H9 (cell line): Measurements from ENCODE around the gene CTRL. TPM values are rescaled to one million over a fixed set of nuclear protein-coding genes. Genes with fewer than 3 reads are reported as not detected.
"Not testable (repeated sequence)": the region's sequence is repeated elsewhere in the genome, so short reads cannot be mapped to it uniquely, and the experiment has no call there.

Source experiments
- DNase-seq: peaks from one replicate; pipeline ENCODE4 v3.0.0-alpha.2; 2017
- H2AFZ ChIP-seq: one replicate; pipeline ENCODE4 v1.6.1; 2013; ENCODE audit warnings: mild to moderate bottlenecking, low read length, control low read depth, moderate library complexity
- H2AK5ac ChIP-seq: 2 replicates; pipeline ENCODE4 v1.6.1; 2013; ENCODE audit warnings: low read length, control low read depth, mixed read lengths; ENCODE audit not compliant: insufficient read length
- H2BK120ac ChIP-seq: one replicate; pipeline ENCODE4 v1.6.1; 2013; ENCODE audit warnings: low read depth, mild to moderate bottlenecking, low read length, control low read depth, inconsistent platforms; ENCODE audit not compliant: poor library complexity, severe bottlenecking
- H2BK12ac ChIP-seq: 2 replicates; pipeline ENCODE4 v1.6.1; 2013; ENCODE audit warnings: low read length, control low read depth, mixed read lengths, low read depth; ENCODE audit not compliant: insufficient read length
- H2BK15ac ChIP-seq: 2 replicates; pipeline ENCODE4 v1.6.1; 2013; ENCODE audit warnings: low read depth, low read length, control low read depth
- H2BK20ac ChIP-seq: one replicate; pipeline ENCODE4 v1.6.1; 2013; ENCODE audit warnings: low read depth, mild to moderate bottlenecking, low read length, control low read depth, inconsistent platforms; ENCODE audit not compliant: poor library complexity, severe bottlenecking
- H2BK5ac ChIP-seq: 2 replicates; pipeline ENCODE4 v1.6.1; 2013; ENCODE audit warnings: low read length, control low read depth, mixed read lengths; ENCODE audit not compliant: insufficient read length
- H3K14ac ChIP-seq: 2 replicates; pipeline ENCODE4 v1.6.1; 2013; ENCODE audit warnings: low read length, control low read depth; ENCODE audit not compliant: insufficient read depth
- H3K18ac ChIP-seq: 2 replicates; pipeline ENCODE4 v1.6.1; 2013; ENCODE audit warnings: low read depth, mild to moderate bottlenecking, mixed read lengths, low read length, control low read depth; ENCODE audit not compliant: insufficient read length
- H3K23ac ChIP-seq: 2 replicates; pipeline ENCODE4 v1.6.1; 2013; ENCODE audit warnings: low read length, control low read depth, mixed read lengths, low read depth; ENCODE audit not compliant: insufficient read length
- H3K23me2 ChIP-seq: 2 replicates; pipeline ENCODE4 v1.6.1; 2013; ENCODE audit warnings: low read depth, mild to moderate bottlenecking, mixed read lengths, low read length, control low read depth; ENCODE audit not compliant: insufficient read length, poor library complexity, severe bottlenecking
- H3K27ac ChIP-seq: 2 replicates; pipeline ENCODE4 v1.5.1; 2013; ENCODE audit warnings: low read length, control low read depth, mixed read lengths, low read depth; ENCODE audit not compliant: insufficient read length
- H3K27me3 ChIP-seq: 2 replicates; pipeline ENCODE4 v1.6.1; 2013; ENCODE audit warnings: low read length, control low read depth, inconsistent platforms; ENCODE audit not compliant: insufficient read depth
- H3K4ac ChIP-seq: 2 replicates; pipeline ENCODE4 v1.6.1; 2013; ENCODE audit warnings: low read depth, mild to moderate bottlenecking, control low read depth, inconsistent platforms, low read length, moderate library complexity
- H3K4me1 ChIP-seq: 2 replicates; pipeline ENCODE4 v1.6.1; 2013; ENCODE audit warnings: low read length, control low read depth, inconsistent platforms; ENCODE audit not compliant: insufficient read depth
- H3K4me2 ChIP-seq: 2 replicates; pipeline ENCODE4 v1.6.1; 2013; ENCODE audit warnings: low read length, control low read depth, mixed read lengths; ENCODE audit not compliant: insufficient read length, insufficient read depth
- H3K56ac ChIP-seq: 2 replicates; pipeline ENCODE4 v1.6.1; 2013; ENCODE audit warnings: low read depth, mild to moderate bottlenecking, mixed read lengths, low read length, control low read depth; ENCODE audit not compliant: insufficient read length
- H3K79me1 ChIP-seq: 2 replicates; pipeline ENCODE4 v1.6.1; 2013; ENCODE audit warnings: low read depth, mild to moderate bottlenecking, moderate library complexity, low read length, control low read depth, inconsistent platforms; ENCODE audit not compliant: insufficient read depth, poor library complexity, severe bottlenecking
- H3K79me2 ChIP-seq: 2 replicates; pipeline ENCODE4 v1.6.1; 2013; ENCODE audit warnings: low read length, control low read depth, inconsistent platforms; ENCODE audit not compliant: insufficient read depth
- H3K9ac ChIP-seq: 2 replicates; pipeline ENCODE4 v1.6.1; 2013; ENCODE audit warnings: low read length, control low read depth, mixed read lengths; ENCODE audit not compliant: insufficient read length; ENCODE audit errors: extremely low read depth
- H3K9me3 ChIP-seq: one replicate; pipeline ENCODE4 v1.6.1; 2013; ENCODE audit warnings: low read depth, low read length, inconsistent platforms; ENCODE audit not compliant: control insufficient read depth
- H3T11ph ChIP-seq: one replicate; pipeline ENCODE4 v1.6.1; 2013; ENCODE audit warnings: mild to moderate bottlenecking, low read length, control low read depth, inconsistent platforms
- H4K20me1 ChIP-seq: one replicate; pipeline ENCODE4 v1.6.1; 2013; ENCODE audit not compliant: control insufficient read depth, insufficient read length, insufficient read depth
- H4K5ac ChIP-seq: 2 replicates; pipeline ENCODE4 v1.6.1; 2013; ENCODE audit warnings: low read depth, mild to moderate bottlenecking, mixed read lengths, low read length, control low read depth; ENCODE audit not compliant: insufficient read length
- H4K8ac ChIP-seq: replicated peaks from 2 replicates; pipeline ENCODE4 v1.6.1; 2013; ENCODE audit warnings: low read length, control low read depth, mixed read lengths, low read depth; ENCODE audit not compliant: insufficient read length
- H4K91ac ChIP-seq: 2 replicates; pipeline ENCODE4 v1.6.1; 2013; ENCODE audit warnings: low read depth, mild to moderate bottlenecking, moderate library complexity, mixed read lengths, low read length, control low read depth; ENCODE audit not compliant: insufficient read length
- H3K27ac Mint-ChIP-seq, 3 experiments: 2 replicates in 2 of 3; 3 replicates in 1 of 3; pipeline ENCODE4 v1.8.0; 2020 to 2021; ENCODE audit warnings: mixed read lengths in 3 of 3, mild to moderate bottlenecking in 1 of 3, moderate library complexity in 1 of 3
- H3K27me3 Mint-ChIP-seq: 2 replicates; pipeline ENCODE4 v1.8.0; 2021; ENCODE audit warnings: low read depth, mild to moderate bottlenecking, moderate library complexity, mixed read lengths
- H3K36me3 Mint-ChIP-seq, 3 experiments: 2 replicates in 2 of 3; 3 replicates in 1 of 3; pipeline ENCODE4 v1.8.0; 2020 to 2021; ENCODE audit warnings: low read depth in 3 of 3, mixed read lengths in 3 of 3; ENCODE audit not compliant: insufficient read depth in 1 of 3
- H3K4me1 Mint-ChIP-seq, 2 experiments: 2 replicates each; pipeline ENCODE4 v1.8.0; 2020; ENCODE audit warnings: mixed read lengths in 2 of 2
- H3K4me3 Mint-ChIP-seq, 2 experiments: 2 replicates in 1 of 2; 3 replicates in 1 of 2; pipeline ENCODE4 v1.8.0; 2020 to 2021; ENCODE audit warnings: mild to moderate bottlenecking in 2 of 2, mixed read lengths in 2 of 2, moderate library complexity in 1 of 2
- H3K9me3 Mint-ChIP-seq, 2 experiments: 2 replicates in 1 of 2; 3 replicates in 1 of 2; pipeline ENCODE4 v1.8.0; 2020; ENCODE audit warnings: mild to moderate bottlenecking in 2 of 2, mixed read lengths in 2 of 2, moderate library complexity in 1 of 2
- WGBS: extraction: QIAGEN DNeasy Blood & Tissue Kit; methylation state at CpG from one replicate; pipeline ENCODE4 v1.1.7; 2013; ENCODE audit warnings: missing lambda C conversion rate, low lambda C conversion rate, mixed read lengths; ENCODE audit not compliant: insufficient read length; ENCODE audit errors: extremely low coverage; 5-methylcytosine and 5-hydroxymethylcytosine counted together
- total RNA-seq: library from RNA; stranded (reverse); gene quantifications from 2 replicates; pipeline ENCODE4 v1.2.1, GENCODE V29; 2021
- TF ChIP-seq, protein P1 (sequence below): fragments of 200-600 bp; sonication (generic); conservative IDR thresholded peaks from 3 replicates; pipeline ENCODE4 v1.8.0; 2021; ENCODE audit warnings: antibody characterized with exemption, mild to moderate bottlenecking

CTRL gene
- total RNA-seq, 1 experiment from 2014 or later: 2.7 TPM

DNA sequence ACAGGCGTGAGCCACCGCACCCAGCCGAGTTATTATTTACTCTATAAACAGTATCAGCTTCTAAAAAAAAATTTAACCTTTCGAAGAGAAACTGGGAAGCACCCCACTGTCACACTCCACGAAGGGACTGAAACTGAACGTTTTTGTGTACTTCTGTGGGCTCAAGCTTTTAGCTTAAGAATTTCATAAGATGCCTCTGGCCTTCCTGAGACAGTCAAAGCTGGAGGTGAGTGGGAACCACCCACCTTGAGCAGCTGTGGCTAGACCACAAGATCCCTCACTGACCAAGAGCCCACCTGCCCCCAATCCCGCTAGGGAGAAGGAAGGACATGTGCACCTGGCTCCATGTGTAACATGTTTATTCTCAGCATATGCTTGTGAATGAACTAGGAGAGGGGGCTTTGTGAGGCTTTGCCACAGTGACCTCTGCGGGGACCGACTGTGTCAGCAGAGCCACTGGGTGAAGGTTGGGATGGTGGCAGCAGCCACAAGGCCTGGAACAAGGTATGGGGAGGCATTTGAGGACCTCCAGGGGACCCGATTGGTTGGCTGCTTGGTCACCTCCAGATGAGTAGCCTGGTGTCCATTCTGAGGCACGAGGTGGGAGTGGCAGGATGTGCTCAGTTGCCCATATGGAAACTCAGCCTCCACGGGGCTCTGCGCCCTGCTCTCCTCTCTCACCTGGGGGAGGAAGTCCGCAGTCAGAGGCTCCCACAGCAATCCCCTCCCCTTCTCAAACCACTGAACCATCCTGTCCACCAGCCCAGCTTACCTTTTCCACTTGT is 43.9 kb upstream of the CTRL start:
- Histone ChIP-seq H3K27ac (no peak overlapping the region), H3K23ac (no peak overlapping the region), H4K8ac (no peak overlapping the region), H4K5ac (no peak overlapping the region), H4K91ac (no peak overlapping the region), H3K14ac (no peak overlapping the region; the same call in 1 of the 2 replicates), H2AFZ (no peak overlapping the region), H3K9me3 (no peaks in the 10 kb centered on the region), H3T11ph (no peak overlapping the region), H4K20me1 (no peaks in the 10 kb centered on the region), H3K18ac (no peak overlapping the region), H3K23me2 (no peaks in the 10 kb centered on the region), H3K56ac (no peak overlapping the region), H2AK5ac (no peak overlapping the region), H3K4me2 (no peak overlapping the region), H3K27me3 (no peaks in the 10 kb centered on the region; the same call in 1 of the 2 replicates), H3K9ac (no peak overlapping the region), H2BK5ac (no peak overlapping the region), H2BK15ac (no peak overlapping the region), H3K79me1 (no peaks in the 10 kb centered on the region), H3K4ac (no peak overlapping the region), H2BK120ac (no peak overlapping the region), H2BK20ac (no peak overlapping the region), H2BK12ac (no peak overlapping the region), H3K79me2 (no peaks in the 10 kb centered on the region), H3K4me1 (no peaks in the 10 kb centered on the region)
- Mint-ChIP-seq H3K4me1 (no peaks in the 10 kb centered on the region), H3K4me3 (no peak overlapping the region), H3K36me3 (no peaks in the 10 kb centered on the region), H3K27me3 (peaks cover 17% of the 10 kb centered on the region), H3K27ac (no peak overlapping the region), H3K9me3 (no peaks in the 10 kb centered on the region)
- no peak for DNase-seq
- WGBS: no CpG with 5 or more reads among the region's 14 CpGs
- TF ChIP-seq, protein P1, sequence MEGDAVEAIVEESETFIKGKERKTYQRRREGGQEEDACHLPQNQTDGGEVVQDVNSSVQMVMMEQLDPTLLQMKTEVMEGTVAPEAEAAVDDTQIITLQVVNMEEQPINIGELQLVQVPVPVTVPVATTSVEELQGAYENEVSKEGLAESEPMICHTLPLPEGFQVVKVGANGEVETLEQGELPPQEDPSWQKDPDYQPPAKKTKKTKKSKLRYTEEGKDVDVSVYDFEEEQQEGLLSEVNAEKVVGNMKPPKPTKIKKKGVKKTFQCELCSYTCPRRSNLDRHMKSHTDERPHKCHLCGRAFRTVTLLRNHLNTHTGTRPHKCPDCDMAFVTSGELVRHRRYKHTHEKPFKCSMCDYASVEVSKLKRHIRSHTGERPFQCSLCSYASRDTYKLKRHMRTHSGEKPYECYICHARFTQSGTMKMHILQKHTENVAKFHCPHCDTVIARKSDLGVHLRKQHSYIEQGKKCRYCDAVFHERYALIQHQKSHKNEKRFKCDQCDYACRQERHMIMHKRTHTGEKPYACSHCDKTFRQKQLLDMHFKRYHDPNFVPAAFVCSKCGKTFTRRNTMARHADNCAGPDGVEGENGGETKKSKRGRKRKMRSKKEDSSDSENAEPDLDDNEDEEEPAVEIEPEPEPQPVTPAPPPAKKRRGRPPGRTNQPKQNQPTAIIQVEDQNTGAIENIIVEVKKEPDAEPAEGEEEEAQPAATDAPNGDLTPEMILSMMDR: no peak

DNA sequence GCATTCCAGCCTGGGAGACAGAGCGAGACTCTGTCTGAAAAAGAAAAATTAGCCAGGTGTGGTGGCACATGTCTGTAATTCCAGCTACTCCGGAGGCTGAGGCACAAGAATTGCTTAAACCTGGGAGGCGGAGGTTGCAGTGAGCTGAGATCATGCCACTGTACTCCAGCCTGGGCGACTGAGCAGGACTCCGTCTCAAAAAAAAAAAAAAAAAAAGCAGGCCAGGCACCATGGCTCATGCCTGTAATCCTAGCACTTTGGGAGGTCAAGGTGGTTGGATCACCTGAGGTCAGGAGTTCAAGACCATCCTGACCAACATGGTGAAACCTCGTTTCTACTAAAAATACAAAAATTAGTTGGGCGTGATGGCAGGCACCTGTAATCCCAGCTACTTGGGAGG is 40.6 kb upstream of the CTRL start:
- H3K27ac ChIP-seq, H2BK5ac ChIP-seq, H2BK20ac ChIP-seq, H2BK120ac ChIP-seq, H3K36me3 Mint-ChIP-seq, H3K4me2 ChIP-seq, H3K27ac Mint-ChIP-seq, H3K14ac ChIP-seq, H3T11ph ChIP-seq, H3K23me2 ChIP-seq, H3K79me2 ChIP-seq, H3K18ac ChIP-seq, H3K4me3 Mint-ChIP-seq, H2AFZ ChIP-seq, H3K56ac ChIP-seq, H2BK15ac ChIP-seq, H3K27me3 ChIP-seq, H2BK12ac ChIP-seq, H4K91ac ChIP-seq, H4K20me1 ChIP-seq, H3K9ac ChIP-seq, H2AK5ac ChIP-seq, H4K8ac ChIP-seq, H3K23ac ChIP-seq, H3K79me1 ChIP-seq, H3K9me3 ChIP-seq, DNase-seq, H3K4me1 ChIP-seq, H4K5ac ChIP-seq, H3K4ac ChIP-seq, H3K9me3 Mint-ChIP-seq: not testable (repeated sequence)
- Mint-ChIP-seq H3K27me3 (peaks cover 13% of the 10 kb centered on the region), H3K4me1 (peaks cover 10 to 13% of the 10 kb centered on the region in 2 experiments)
- no CpG with 5 or more reads among the region's 7 CpGs for WGBS
